Esophagus squamous epithelium (tissue), 5 donors: Measurements from ENCODE around the gene NSMCE4A. TPM values are rescaled to one million over a fixed set of nuclear protein-coding genes. Genes with fewer than 3 reads are reported as not detected.

Experiments used
- DNase-seq: peaks from one replicate; lab custom pipeline; 2025; lab: John Stamatoyannopoulos, UW
- H3K27ac ChIP-seq, 4 donors: fragments of 200-600 bp; sonication (generic); one replicate each; pipeline ENCODE4 v1.5.1; 2016 to 2019; ENCODE audit warnings: mild to moderate bottlenecking in 1 of 4
- H3K27me3 ChIP-seq, 4 donors: fragments of 200-600 bp; sonication (generic); 1 replicate in 3 of 4; 2 replicates in 1 of 4; pipeline versions ENCODE4 v1.5.1 to v1.6.0; 2017 to 2021; ENCODE audit warnings: antibody characterized with exemption in 1 of 4
- H3K36me3 ChIP-seq, 3 donors: fragments of 200-600 bp; sonication (generic); one replicate each; pipeline ENCODE4 v1.5.1; 2016 to 2019
- H3K4me1 ChIP-seq, 3 donors: fragments of 200-600 bp; sonication (generic); one replicate each; pipeline ENCODE4 v1.5.1; 2017 to 2019
- H3K4me3 ChIP-seq, 4 donors: fragments of 200-600 bp; sonication (generic); 1 replicate in 3 of 4; 2 replicates in 1 of 4; pipeline ENCODE4 v1.5.1; 2016 to 2019; ENCODE audit warnings: mild to moderate bottlenecking in 2 of 4, moderate library complexity in 1 of 4
- H3K9me3 ChIP-seq, 3 donors: fragments of 200-600 bp; sonication (generic); one replicate each; pipeline ENCODE4 v1.5.1; 2016 to 2019
- POLR2A ChIP-seq, 4 donors: fragments of 450-650 bp; IDR thresholded peaks; one replicate each; pipeline ENCODE4 v1.6.1; 2017; ENCODE audit warnings: antibody characterized with exemption in 4 of 4, mild to moderate bottlenecking in 4 of 4, moderate library complexity in 3 of 4
- WGBS, 2 donors: methylation state at CpG; one replicate each; pipeline ENCODE4 v1.1.5; 2018; 5-methylcytosine and 5-hydroxymethylcytosine counted together
- intact Hi-C: fragments of 100-400 bp; cut with DNase I; formaldehyde crosslinking; loops from one replicate; pipeline ENCODE4 v1.15.0; 2022
- total RNA-seq, 4 donors: library from RNA; depleted of rRNA; stranded (reverse); fragments of >200 nt; gene quantifications; one replicate each; pipeline ENCODE4 v1.1.0, GENCODE V29; 2016
- TF ChIP-seq, protein P1 (sequence below), 6 experiments: fragments of 450-650 bp in 4 of 6; fragments of 200-600 bp in 2 of 6; sonication (generic) in 2 of 6; IDR thresholded peaks; one replicate each; pipeline ENCODE4 v1.5.1; 2016 to 2019; ENCODE audit warnings: antibody characterized with exemption in 6 of 6, mild to moderate bottlenecking in 4 of 6, moderate library complexity in 4 of 6
- donor health status: DM: yes; HTN: yes; CAD: no.

NSMCE4A gene
- total RNA-seq, 4 donors from 2014 or later, result 37.0 to 83.2 (median 41.5) TPM

GRCh38 chr10:121949451-121949850 is 25.6 kb downstream of the NSMCE4A start:
- Histone ChIP-seq H3K4me1 (no peaks in the 10 kb centered on the region), H3K27me3 (no peaks in the 10 kb centered on the region), H3K27ac (no peak overlapping the region), H3K36me3 (peaks cover 0 to 13% (median 0%) of the 10 kb centered on the region in 3 donors), H3K9me3 (no peaks in the 10 kb centered on the region), H3K4me3 (no peak overlapping the region)
- no peak for DNase-seq
- intact Hi-C loops, result no loop called here
- 80 to 94% methylated on average over 3 of the region's 3 CpGs for WGBS, 2 donors
- no peak for TF ChIP-seq POLR2A (IDR thresholded peaks at IDR 0.05)
- TF ChIP-seq, protein P1, sequence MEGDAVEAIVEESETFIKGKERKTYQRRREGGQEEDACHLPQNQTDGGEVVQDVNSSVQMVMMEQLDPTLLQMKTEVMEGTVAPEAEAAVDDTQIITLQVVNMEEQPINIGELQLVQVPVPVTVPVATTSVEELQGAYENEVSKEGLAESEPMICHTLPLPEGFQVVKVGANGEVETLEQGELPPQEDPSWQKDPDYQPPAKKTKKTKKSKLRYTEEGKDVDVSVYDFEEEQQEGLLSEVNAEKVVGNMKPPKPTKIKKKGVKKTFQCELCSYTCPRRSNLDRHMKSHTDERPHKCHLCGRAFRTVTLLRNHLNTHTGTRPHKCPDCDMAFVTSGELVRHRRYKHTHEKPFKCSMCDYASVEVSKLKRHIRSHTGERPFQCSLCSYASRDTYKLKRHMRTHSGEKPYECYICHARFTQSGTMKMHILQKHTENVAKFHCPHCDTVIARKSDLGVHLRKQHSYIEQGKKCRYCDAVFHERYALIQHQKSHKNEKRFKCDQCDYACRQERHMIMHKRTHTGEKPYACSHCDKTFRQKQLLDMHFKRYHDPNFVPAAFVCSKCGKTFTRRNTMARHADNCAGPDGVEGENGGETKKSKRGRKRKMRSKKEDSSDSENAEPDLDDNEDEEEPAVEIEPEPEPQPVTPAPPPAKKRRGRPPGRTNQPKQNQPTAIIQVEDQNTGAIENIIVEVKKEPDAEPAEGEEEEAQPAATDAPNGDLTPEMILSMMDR (IDR thresholded peaks at IDR 0.05), result no peak

GRCh38 chr10:121949049-121949448 is 26.0 kb downstream of the NSMCE4A start:
- no peaks in the 10 kb centered on the region for H3K9me3 ChIP-seq
- 49 to 57% methylated on average over 2 of the region's 2 CpGs for WGBS, 2 donors
- H3K4me1 ChIP-seq, result no peaks in the 10 kb centered on the region
- no peak overlapping the region for H3K27ac ChIP-seq
- intact Hi-C loops, result no loop called here
- no peak for DNase-seq
- no peak overlapping the region for H3K4me3 ChIP-seq
- H3K27me3 ChIP-seq, result no peaks in the 10 kb centered on the region
- no peak for TF ChIP-seq POLR2A (IDR thresholded peaks at IDR 0.05)
- TF ChIP-seq, protein P1 (IDR thresholded peaks at IDR 0.05), result no peak
- peaks cover 0 to 10% (median 0%) of the 10 kb centered on the region in 3 donors for H3K36me3 ChIP-seq

- TF ChIP-seq, protein P1 (IDR thresholded peaks at IDR 0.05), result no peak
- no peak for TF ChIP-seq POLR2A (IDR thresholded peaks at IDR 0.05)
- 79 to 87% methylated on average over 7 of the region's 7 CpGs for WGBS, 2 donors
- no peaks in the 10 kb centered on the region for H3K27me3 ChIP-seq
- intact Hi-C loops, result no loop called here
- no peak overlapping the region for H3K27ac ChIP-seq
- no peaks in the 10 kb centered on the region for H3K9me3 ChIP-seq
- H3K4me3 ChIP-seq, result no peak overlapping the region
- peaks cover 0 to 6% (median 0%) of the 10 kb centered on the region in 3 donors for H3K36me3 ChIP-seq
- H3K4me1 ChIP-seq, result peaks cover 0 to 6% (median 0%) of the 10 kb centered on the region in 3 donors
- DNase-seq, result no peak
These were observed 27.4 kb downstream of the NSMCE4A start for GRCh38 chr10:121947343-121948330.

DNA sequence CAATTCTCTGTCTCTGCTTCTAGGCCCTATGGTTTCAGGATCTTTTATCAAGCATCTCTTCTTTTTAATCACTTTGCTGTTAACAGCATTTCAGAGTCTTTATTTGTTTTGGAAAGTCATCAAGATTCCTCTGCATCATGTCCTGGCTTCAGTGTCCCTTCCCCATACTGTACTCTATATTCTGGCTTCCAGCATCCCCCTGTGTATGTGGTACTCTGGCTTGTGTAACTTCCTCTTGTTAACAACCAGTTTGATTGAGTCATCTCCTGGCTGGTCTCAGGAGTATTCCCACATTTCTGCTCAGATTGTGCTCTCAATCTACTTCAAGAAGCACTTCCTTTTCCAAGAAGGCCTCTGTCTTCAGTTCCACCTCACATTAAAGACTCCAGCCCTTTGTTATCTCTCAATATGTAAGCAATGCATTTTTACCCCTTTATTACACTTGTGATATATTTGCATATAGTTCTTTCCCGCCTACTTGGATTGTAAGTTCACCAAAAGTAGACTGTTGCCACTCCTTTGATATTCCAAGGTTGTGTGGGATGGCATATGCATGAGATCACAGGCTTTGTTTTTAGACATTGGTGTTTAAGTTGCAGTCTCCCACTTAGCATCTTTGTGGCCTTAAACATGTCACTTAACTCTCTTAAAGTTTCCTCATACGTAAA is 32.1 kb downstream of the NSMCE4A start:
- Histone ChIP-seq H3K27me3 (no peaks in the 10 kb centered on the region), H3K9me3 (no peaks in the 10 kb centered on the region), H3K4me3 (no peak overlapping the region), H3K4me1 (peaks cover 0 to 8% (median 0%) of the 10 kb centered on the region in 3 donors), H3K27ac (peak overlapping the region in 2 of 4 donors; percentile 9 to 34), H3K36me3 (no peaks in the 10 kb centered on the region)
- no peak for DNase-seq
- WGBS, 2 donors, result 43 to 83% methylated on average over 2 of the region's 2 CpGs
- no peak for TF ChIP-seq POLR2A (IDR thresholded peaks at IDR 0.05)
- TF ChIP-seq, protein P1 (IDR thresholded peaks at IDR 0.05), result no peak
- intact Hi-C loops, result no loop called here
